HG03060 (cell line): ENCODE measurements around the gene FAM98B.
"Not testable (repeated sequence)": the region's sequence is repeated elsewhere in the genome, so short reads cannot be mapped to it uniquely, and the experiment has no call there.

ENCODE experiments used
- ATAC-seq: cut with Tn5 transposase; IDR thresholded peaks from one replicate; pipeline ENCODE4 v1.9.1; 2021; ENCODE audit warnings: low read depth, moderate number of reproducible peaks; ENCODE audit not compliant: unreplicated experiment

The FAM98B gene

GRCh38 chr15:38453971-38454695, at the start of gene FAM98B:
FAM98B (plus strand) TSS chr15:38454127; CDS start chr15:38454162, 35 bp downstream.
- ATAC-seq: peak; percentile 43

GRCh38 chr15:38406436-38406835, 47.5 kb upstream of the FAM98B start:
- no peak for ATAC-seq

- no peak for ATAC-seq
Measured at GRCh38 chr15:38408576-38408975, 45.4 kb upstream of the FAM98B start.

- no peak for ATAC-seq
Measured at GRCh38 chr15:38411902-38412301, 42.0 kb upstream of the FAM98B start.

GRCh38 chr15:38412466-38412865, 41.5 kb upstream of the FAM98B start:
- ATAC-seq: no peak

GRCh38 chr15:38414357-38414756, 39.6 kb upstream of the FAM98B start:
- no peak for ATAC-seq

GRCh38 chr15:38421069-38421690, 32.7 kb upstream of the FAM98B start:
- no peak for ATAC-seq

GRCh38 chr15:38424101-38424552, 29.8 kb upstream of the FAM98B start:
- ATAC-seq: no peak

- no peak for ATAC-seq
Measured at GRCh38 chr15:38425269-38425668, 28.7 kb upstream of the FAM98B start.

GRCh38 chr15:38427380-38427779, 26.5 kb upstream of the FAM98B start:
- no peak for ATAC-seq

GRCh38 chr15:38430106-38430760, 23.7 kb upstream of the FAM98B start:
- no peak for ATAC-seq

- ATAC-seq: no peak
Measured at GRCh38 chr15:38436993-38437392, 16.9 kb upstream of the FAM98B start.

GRCh38 chr15:38437603-38438002, 16.3 kb upstream of the FAM98B start:
- ATAC-seq: not testable (repeated sequence)

- no peak for ATAC-seq
Measured at GRCh38 chr15:38438031-38438986, 15.6 kb upstream of the FAM98B start.

GRCh38 chr15:38440353-38441129, 13.4 kb upstream of the FAM98B start:
- ATAC-seq: no peak

- no peak for ATAC-seq
Measured at GRCh38 chr15:38441130-38441519, 12.8 kb upstream of the FAM98B start.

GRCh38 chr15:38454696-38455090, 766 bp downstream of the FAM98B start:
- ATAC-seq: peak; percentile 9

GRCh38 chr15:38455092-38455491, 1.2 kb downstream of the FAM98B start:
- no peak for ATAC-seq

GRCh38 chr15:38458646-38459045, 4.7 kb downstream of the FAM98B start:
- ATAC-seq: no peak

- no peak for ATAC-seq
Measured at GRCh38 chr15:38459480-38459879, 5.6 kb downstream of the FAM98B start.
